Mesothelial cell of epicardium (in vitro differentiated cells): ENCODE measurements around the gene TRNP1. TPM values are rescaled to one million over a fixed set of nuclear protein-coding genes. Genes with fewer than 3 reads are reported as not detected.

Experiments used
- DNase-seq, 2 experiments: peaks; one replicate each; pipeline ENCODE4 v3.0.0; 2021; ENCODE audit warnings: low spot score in 2 of 2; ENCODE audit not compliant: unreplicated experiment in 2 of 2
- H3K27ac Mint-ChIP-seq: 2 replicates; pipeline ENCODE4 v1.8.0; 2021; ENCODE audit warnings: mixed read lengths
- H3K27me3 Mint-ChIP-seq: 2 replicates; pipeline ENCODE4 v1.8.0; 2021; ENCODE audit warnings: low read depth, mixed read lengths
- H3K36me3 Mint-ChIP-seq: 2 replicates; pipeline ENCODE4 v1.8.0; 2021; ENCODE audit warnings: mixed read lengths
- H3K4me1 Mint-ChIP-seq: 2 replicates; pipeline ENCODE4 v1.8.0; 2021; ENCODE audit warnings: mixed read lengths
- H3K4me3 Mint-ChIP-seq: 2 replicates; pipeline ENCODE4 v1.8.0; 2021; ENCODE audit warnings: mild to moderate bottlenecking, moderate library complexity, mixed read lengths
- H3K9me3 Mint-ChIP-seq: 2 replicates; pipeline ENCODE4 v1.8.0; 2021; ENCODE audit warnings: mixed read lengths
- CTCF ChIP-seq: fragments of 200-600 bp; sonication (generic); IDR thresholded peaks from one replicate; pipeline ENCODE4 v1.5.0; 2021; ENCODE audit warnings: antibody characterized with exemption; ENCODE audit not compliant: unreplicated experiment
- total RNA-seq: library from RNA; stranded (reverse); gene quantifications from 3 replicates; pipeline ENCODE4 v1.2.1, GENCODE V29; 2021

TRNP1 gene
- total RNA-seq, 1 donor from 2014 or later = 29.3 TPM

GRCh38 chr1:27005648-27006496, 12.4 kb downstream of the TRNP1 start:
- no peak overlapping the region for H3K4me3 Mint-ChIP-seq
- no peak overlapping the region for H3K27ac Mint-ChIP-seq
- no peaks in the 10 kb centered on the region for H3K9me3 Mint-ChIP-seq
- no peaks in the 10 kb centered on the region for H3K36me3 Mint-ChIP-seq
- H3K4me1 Mint-ChIP-seq = peaks cover 54% of the 10 kb centered on the region
- H3K27me3 Mint-ChIP-seq = no peaks in the 10 kb centered on the region
- TF ChIP-seq CTCF = peak; percentile 14
- no peak for DNase-seq

DNA sequence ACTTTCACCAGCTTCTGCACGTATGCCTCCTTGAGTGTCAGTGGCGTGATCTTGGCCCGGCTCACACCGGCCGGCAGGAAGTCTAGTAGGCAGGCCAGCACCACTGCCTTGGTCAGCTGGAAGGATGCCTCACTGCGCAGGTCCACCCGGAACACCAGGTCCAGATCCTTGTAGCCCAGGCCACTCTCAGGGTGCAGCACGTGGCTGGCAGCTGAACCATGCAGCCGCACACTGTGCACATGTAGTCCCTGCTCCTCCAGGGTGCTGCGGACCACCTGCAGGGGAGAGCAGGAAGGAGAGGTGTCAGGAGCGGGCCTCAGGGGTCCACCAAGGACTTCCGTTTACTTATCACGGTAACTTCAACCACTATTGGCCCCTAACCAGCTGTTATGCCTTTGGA, 13.2 kb downstream of the TRNP1 start:
- Mint-ChIP-seq H3K27ac (no peak overlapping the region), H3K9me3 (no peaks in the 10 kb centered on the region), H3K36me3 (no peaks in the 10 kb centered on the region), H3K27me3 (no peaks in the 10 kb centered on the region), H3K4me1 (peaks cover 59% of the 10 kb centered on the region), H3K4me3 (no peak overlapping the region)
- no peak for TF ChIP-seq CTCF
- no peak for DNase-seq

DNA sequence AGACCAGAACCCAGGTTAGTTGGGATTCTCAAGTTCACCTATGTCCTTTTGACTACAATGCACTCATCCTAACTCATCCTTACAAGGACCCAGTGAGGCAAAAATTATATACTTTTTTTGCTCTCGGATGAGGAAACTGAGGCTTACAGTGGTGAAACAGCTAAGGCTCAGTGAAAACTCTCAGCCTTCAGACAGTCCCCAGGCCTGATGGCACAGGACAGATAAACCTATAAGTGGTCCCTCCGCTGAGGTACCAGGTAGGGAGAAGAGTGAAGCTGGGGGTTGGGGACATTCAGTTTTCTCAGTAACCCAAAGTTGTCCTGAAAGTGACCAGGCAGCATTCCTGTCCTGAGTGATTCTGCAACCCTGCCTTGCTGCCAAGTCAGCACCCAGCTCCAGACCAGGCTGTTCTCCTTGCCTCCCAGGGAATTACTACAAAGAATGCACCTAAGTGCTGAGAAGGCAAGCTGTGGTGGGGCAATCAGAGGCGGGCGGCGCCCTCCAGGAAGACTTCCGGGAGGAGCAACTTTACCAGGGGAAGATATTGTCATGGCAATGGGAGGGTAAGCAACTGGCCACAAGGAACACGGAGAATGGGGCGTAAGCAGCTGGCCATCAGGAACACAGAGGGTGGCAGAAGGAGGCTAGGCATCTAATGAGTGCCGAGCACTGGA, 14.6 kb downstream of the TRNP1 start:
- no peaks in the 10 kb centered on the region for H3K9me3 Mint-ChIP-seq
- peak in 1 of 2 experiments; percentile 39 for DNase-seq
- H3K27ac Mint-ChIP-seq = peak overlapping the region; percentile 85
- no peak for TF ChIP-seq CTCF
- no peak overlapping the region for H3K4me3 Mint-ChIP-seq
- H3K27me3 Mint-ChIP-seq = no peaks in the 10 kb centered on the region
- H3K36me3 Mint-ChIP-seq = no peaks in the 10 kb centered on the region
- H3K4me1 Mint-ChIP-seq = peaks cover 63% of the 10 kb centered on the region

DNA sequence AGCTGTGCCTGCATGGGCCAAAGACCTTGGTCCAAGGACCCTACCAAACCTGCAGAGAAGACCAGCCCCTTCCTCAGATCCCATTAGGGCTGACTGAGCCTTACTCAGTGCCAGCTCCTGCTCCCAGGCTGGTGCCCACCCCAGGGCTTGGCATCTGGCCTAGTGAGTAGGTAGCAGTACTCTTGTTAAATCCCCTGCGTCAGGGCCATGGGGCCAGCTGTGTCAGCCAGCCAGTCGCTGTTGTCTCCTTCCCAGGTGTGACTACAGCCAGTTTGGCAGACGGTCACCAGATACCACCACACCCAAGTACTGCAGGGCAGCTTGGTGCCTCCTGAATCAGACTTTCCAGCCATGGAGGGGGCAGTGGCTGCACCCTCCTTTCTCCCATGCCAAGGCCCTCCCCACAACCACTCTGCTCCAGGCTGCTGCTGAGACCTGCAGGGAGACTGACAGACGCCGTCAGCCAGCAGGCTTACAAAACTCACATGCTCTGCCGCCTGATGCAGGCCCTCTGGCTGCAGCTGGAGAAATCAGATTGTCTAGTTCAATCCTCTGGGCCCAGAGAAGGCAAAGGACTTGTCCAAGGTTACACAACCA, 16.2 kb downstream of the TRNP1 start:
- peak overlapping the region; percentile 25 for H3K27ac Mint-ChIP-seq
- H3K27me3 Mint-ChIP-seq = no peaks in the 10 kb centered on the region
- no peaks in the 10 kb centered on the region for H3K9me3 Mint-ChIP-seq
- no peaks in the 10 kb centered on the region for H3K36me3 Mint-ChIP-seq
- H3K4me1 Mint-ChIP-seq = peaks cover 52% of the 10 kb centered on the region
- no peak overlapping the region for H3K4me3 Mint-ChIP-seq
- DNase-seq = no peak
- TF ChIP-seq CTCF = no peak

GRCh38 chr1:27010226-27010994, 16.9 kb downstream of the TRNP1 start:
- H3K4me3 Mint-ChIP-seq = peak overlapping the region; percentile 17
- H3K4me1 Mint-ChIP-seq = peaks cover 45% of the 10 kb centered on the region
- H3K27me3 Mint-ChIP-seq = no peaks in the 10 kb centered on the region
- DNase-seq = no peak
- TF ChIP-seq CTCF = no peak
- H3K36me3 Mint-ChIP-seq = no peaks in the 10 kb centered on the region
- H3K9me3 Mint-ChIP-seq = no peaks in the 10 kb centered on the region
- H3K27ac Mint-ChIP-seq = peak overlapping the region; percentile 86
